ENCODE measurements around the gene PALB2. TPM values are rescaled to one million over a fixed set of nuclear protein-coding genes. Genes with fewer than 3 reads are reported as not detected.

The PALB2 gene
- polyA plus RNA-seq, 1 of the 3 experiments (the other 2 are of a cell fraction) = 3.3 TPM

DNA sequence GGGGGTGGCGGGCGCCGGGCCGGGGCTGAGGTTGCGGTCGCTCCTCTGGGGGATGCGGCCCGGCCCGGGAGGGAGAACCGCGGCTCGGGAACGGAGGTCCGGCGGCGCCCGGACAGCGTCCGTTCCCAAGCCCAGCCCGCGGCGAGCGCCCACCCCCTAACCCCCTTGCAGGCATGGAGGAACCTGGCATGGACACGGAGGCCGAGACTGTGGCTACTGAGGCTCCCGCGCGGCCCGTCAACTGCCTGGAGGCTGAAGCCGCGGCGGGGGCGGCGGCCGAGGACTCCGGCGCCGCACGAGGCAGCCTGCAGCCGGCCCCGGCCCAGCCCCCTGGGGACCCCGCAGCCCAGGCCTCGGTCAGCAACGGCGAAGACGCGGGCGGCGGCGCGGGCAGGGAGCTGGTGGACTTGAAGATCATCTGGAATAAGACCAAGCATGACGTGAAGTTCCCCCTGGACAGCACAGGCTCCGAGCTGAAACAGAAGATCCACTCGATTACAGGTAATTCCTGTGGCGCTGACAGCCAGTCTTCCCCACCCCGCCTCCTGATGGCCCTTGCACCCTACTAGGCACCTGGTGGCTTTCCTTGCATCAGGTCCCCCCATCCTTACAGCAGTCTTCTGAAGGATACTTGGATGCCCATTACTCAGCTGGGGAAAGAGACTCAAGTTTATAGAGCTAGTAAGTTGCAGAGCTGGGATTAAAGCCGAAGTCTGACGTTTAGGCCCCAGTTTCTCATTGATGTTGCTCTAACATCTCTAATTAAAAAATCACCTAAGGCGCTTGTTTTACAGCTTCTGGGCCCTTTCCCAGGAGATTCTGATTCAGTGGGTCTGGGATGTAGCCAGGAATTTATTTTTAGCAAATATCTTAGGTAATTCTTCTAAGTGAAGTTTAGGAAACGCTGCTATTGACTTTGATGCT lies 83.1 kb downstream of the PALB2 start:
- Histone ChIP-seq H3K27ac (ENCODE audit: low read depth in 2 of 2, low read length in 1 of 2) (peak overlapping the region; percentile 87 to 93), H3K9me3 (no peaks in the 10 kb centered on the region), H3K4me2 (peak overlapping the region; percentile 90), H3K9me2 (no peaks in the 10 kb centered on the region), H3K4me1 (ENCODE audit: control insufficient read depth in 1 of 2, insufficient read depth in 2 of 2, low read depth in 1 of 2, low read length in 1 of 2) (peaks cover 12 to 17% of the 10 kb centered on the region in 2 experiments), H3F3A (replicated peaks; ENCODE audit: insufficient read depth) (peaks cover 7% of the 10 kb centered on the region), H3K4me3 (ENCODE audit: low read depth in 2 of 2, low read length in 1 of 2) (peak overlapping the region; percentile 89 to 98), H3K27me3 (ENCODE audit: insufficient read depth) (no peaks in the 10 kb centered on the region), H4K20me1 (ENCODE audit: insufficient read depth) (no peaks in the 10 kb centered on the region; the same call in 1 of the 2 replicates), H2AFZ (ENCODE audit: low read depth) (0 out of 2 replicates have a peak overlapping the region, but pooled peaks have one; percentile 52), H3K9ac (peak overlapping the region; percentile 96), H3K79me2 (ENCODE audit: insufficient read depth) (peaks cover 76% of the 10 kb centered on the region), H3K36me3 (replicated peaks in 1 of 2; ENCODE audit: control insufficient read depth in 1 of 2, insufficient read depth in 2 of 2, low read length in 1 of 2) (peaks cover 40 to 43% of the 10 kb centered on the region in 2 experiments)
- DNase-seq = no peak
- CTCF ChIA-PET = interaction anchor here (0.6 to 3.9 kb wide), 11 partner anchors 13 to 120 kb away, joined by 3 to 21 read pairs (median 4); partner anchors contain the start of genes GGA2, NDUFAB1 and PLK1
- POLR2A ChIA-PET = interaction anchor here (0.6 to 1.6 kb wide), 4 partner anchors 12 to 31 kb away, joined by 3 to 7 read pairs (median 6); no protein-coding TSS in a partner anchor
- 8% methylated on average over 7 of the region's 60 CpGs for WGBS (ENCODE audit: low lambda C conversion rate)
- TF ChIP-seq NFIC (IDR thresholded peaks at IDR 0.05; ENCODE audit: borderline replicate concordance) (no peak), RAD21 (IDR thresholded peaks at IDR 0.05; ENCODE audit: low read length) (no peak), NRF1 (IDR thresholded peaks at IDR 0.05; ENCODE audit: low read depth, low read length) (no peak), CHD2 (IDR thresholded peaks at IDR 0.05; ENCODE audit: low read length, partially characterized antibody) (no peak), MAX (IDR thresholded peaks at IDR 0.05; ENCODE audit: low read depth) (no peak), POLR2AphosphoS5 (IDR thresholded peaks at IDR 0.05; ENCODE audit: low read depth, low read length) (no peak), MXI1 (IDR thresholded peaks at IDR 0.05; ENCODE audit: low read depth, low read length) (no peak), USF2 (IDR thresholded peaks at IDR 0.05; ENCODE audit: borderline replicate concordance, low read depth, low read length) (no peak), SMC3 (IDR thresholded peaks at IDR 0.05; ENCODE audit: low read depth, low read length) (no peak), TEAD4 (IDR thresholded peaks at IDR 0.05; ENCODE audit: borderline replicate concordance, insufficient read depth) (no peak), SIN3A (IDR thresholded peaks at IDR 0.05; ENCODE audit: borderline replicate concordance, low read depth, low read length) (no peak), GATA2 (CRISPR knock-in tag; IDR thresholded peaks at IDR 0.05) (no peak), GABPA (IDR thresholded peaks at IDR 0.05; ENCODE audit: low read depth) (no peak), EZH2phosphoT487 (IDR thresholded peaks at IDR 0.05; ENCODE audit: borderline replicate concordance, low read depth) (no peak)
- TF ChIP-seq, protein P1, sequence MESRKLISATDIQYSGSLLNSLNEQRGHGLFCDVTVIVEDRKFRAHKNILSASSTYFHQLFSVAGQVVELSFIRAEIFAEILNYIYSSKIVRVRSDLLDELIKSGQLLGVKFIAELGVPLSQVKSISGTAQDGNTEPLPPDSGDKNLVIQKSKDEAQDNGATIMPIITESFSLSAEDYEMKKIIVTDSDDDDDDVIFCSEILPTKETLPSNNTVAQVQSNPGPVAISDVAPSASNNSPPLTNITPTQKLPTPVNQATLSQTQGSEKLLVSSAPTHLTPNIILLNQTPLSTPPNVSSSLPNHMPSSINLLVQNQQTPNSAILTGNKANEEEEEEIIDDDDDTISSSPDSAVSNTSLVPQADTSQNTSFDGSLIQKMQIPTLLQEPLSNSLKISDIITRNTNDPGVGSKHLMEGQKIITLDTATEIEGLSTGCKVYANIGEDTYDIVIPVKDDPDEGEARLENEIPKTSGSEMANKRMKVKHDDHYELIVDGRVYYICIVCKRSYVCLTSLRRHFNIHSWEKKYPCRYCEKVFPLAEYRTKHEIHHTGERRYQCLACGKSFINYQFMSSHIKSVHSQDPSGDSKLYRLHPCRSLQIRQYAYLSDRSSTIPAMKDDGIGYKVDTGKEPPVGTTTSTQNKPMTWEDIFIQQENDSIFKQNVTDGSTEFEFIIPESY (IDR thresholded peaks at IDR 0.05; ENCODE audit: borderline replicate concordance, low read depth) = no peak
- TF ChIP-seq, protein P2, sequence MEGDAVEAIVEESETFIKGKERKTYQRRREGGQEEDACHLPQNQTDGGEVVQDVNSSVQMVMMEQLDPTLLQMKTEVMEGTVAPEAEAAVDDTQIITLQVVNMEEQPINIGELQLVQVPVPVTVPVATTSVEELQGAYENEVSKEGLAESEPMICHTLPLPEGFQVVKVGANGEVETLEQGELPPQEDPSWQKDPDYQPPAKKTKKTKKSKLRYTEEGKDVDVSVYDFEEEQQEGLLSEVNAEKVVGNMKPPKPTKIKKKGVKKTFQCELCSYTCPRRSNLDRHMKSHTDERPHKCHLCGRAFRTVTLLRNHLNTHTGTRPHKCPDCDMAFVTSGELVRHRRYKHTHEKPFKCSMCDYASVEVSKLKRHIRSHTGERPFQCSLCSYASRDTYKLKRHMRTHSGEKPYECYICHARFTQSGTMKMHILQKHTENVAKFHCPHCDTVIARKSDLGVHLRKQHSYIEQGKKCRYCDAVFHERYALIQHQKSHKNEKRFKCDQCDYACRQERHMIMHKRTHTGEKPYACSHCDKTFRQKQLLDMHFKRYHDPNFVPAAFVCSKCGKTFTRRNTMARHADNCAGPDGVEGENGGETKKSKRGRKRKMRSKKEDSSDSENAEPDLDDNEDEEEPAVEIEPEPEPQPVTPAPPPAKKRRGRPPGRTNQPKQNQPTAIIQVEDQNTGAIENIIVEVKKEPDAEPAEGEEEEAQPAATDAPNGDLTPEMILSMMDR (IDR thresholded peaks at IDR 0.05) = no peak

Measured in SK-N-SH (cell line).